Cerebellar cortex (tissue), 1 donor: ENCODE results near the gene RASGRP2.

Experiments
- DNase-seq: peaks from one replicate; pipeline ENCODE4 v3.0.0-alpha.2; 2015; ENCODE audit warnings: low spot score

Gene RASGRP2

GRCh38 chr11:64755681-64756361 lies 11.9 kb upstream of the RASGRP2 start:
- DNase-seq: no peak

- DNase-seq: no peak
Observed at GRCh38 chr11:64754919-64755662, 11.1 kb upstream of the RASGRP2 start.

GRCh38 chr11:64754124-64754918 lies 10.4 kb upstream of the RASGRP2 start:
- DNase-seq: no peak

- no peak for DNase-seq
Observed at GRCh38 chr11:64753380-64754123, 9.6 kb upstream of the RASGRP2 start.

GRCh38 chr11:64753019-64753379 lies 9.1 kb upstream of the RASGRP2 start:
- no peak for DNase-seq

GRCh38 chr11:64752175-64752970 lies 8.4 kb upstream of the RASGRP2 start:
- no peak for DNase-seq

GRCh38 chr11:64751580-64751979 lies 7.6 kb upstream of the RASGRP2 start:
- DNase-seq: no peak

- no peak for DNase-seq
Observed at GRCh38 chr11:64751136-64751535, 7.2 kb upstream of the RASGRP2 start.

- no peak for DNase-seq
Observed at GRCh38 chr11:64750361-64751054, 6.6 kb upstream of the RASGRP2 start.

- DNase-seq: no peak
Observed at GRCh38 chr11:64747961-64748665, 4.2 kb upstream of the RASGRP2 start.

- DNase-seq: no peak
Observed at GRCh38 chr11:64746486-64746885, 2.5 kb upstream of the RASGRP2 start.

GRCh38 chr11:64745521-64746328 lies 1.8 kb upstream of the RASGRP2 start:
- peak; percentile 64 for DNase-seq

GRCh38 chr11:64745189-64745520 lies 1.2 kb upstream of the RASGRP2 start:
- no peak for DNase-seq

GRCh38 chr11:64744544-64745188 lies 724 bp upstream of the RASGRP2 start:
- no peak for DNase-seq

GRCh38 chr11:64742889-64743590 lies 902 bp downstream of the RASGRP2 start:
- DNase-seq: no peak

GRCh38 chr11:64742087-64742888 lies 1.7 kb downstream of the RASGRP2 start:
- DNase-seq: no peak

- no peak for DNase-seq
Observed at GRCh38 chr11:64741375-64742086, 2.4 kb downstream of the RASGRP2 start.
